Bronchial epithelial cell (primary cell): ENCODE measurements around the gene RGS6. TPM values are rescaled to one million over a fixed set of nuclear protein-coding genes. Genes with fewer than 3 reads are reported as not detected.

Source experiments
- DNase-seq: peaks from one replicate; pipeline ENCODE4 v3.0.0-alpha.2; 2010; ENCODE audit warnings: low read depth
- FAIRE-seq: peaks from 2 replicates; lab custom pipeline; 2011; peaks lifted over from hg19 to GRCh38; lab: Jason Lieb, UNC
- H3K27me3 ChIP-seq: 2 replicates; pipeline ENCODE4 v1.5.1; 2011; ENCODE audit warnings: low read length; ENCODE audit not compliant: control insufficient read depth, insufficient read depth
- H3K36me3 ChIP-seq: 2 replicates; pipeline ENCODE4 v1.5.1; 2011; ENCODE audit warnings: low read length; ENCODE audit not compliant: control insufficient read depth, insufficient read depth
- H3K4me3 ChIP-seq: 2 replicates; pipeline ENCODE4 v1.5.1; 2011; ENCODE audit warnings: mild to moderate bottlenecking, low read depth, low read length, control low read depth
- CTCF ChIP-seq: IDR thresholded peaks from 2 replicates; pipeline ENCODE4 v1.5.1; 2011; ENCODE audit warnings: mild to moderate bottlenecking, moderate library complexity, low read length, control low read depth, inconsistent platforms; ENCODE audit not compliant: insufficient read depth, severe bottlenecking
- total RNA-seq: library from RNA; depleted of rRNA; stranded (reverse); fragments of >200 nt; gene quantifications from 2 replicates; pipeline ENCODE4 v1.2.1, GENCODE V29; 2014

The RGS6 gene
- total RNA-seq, 1 donor from 2014 or later = not detected

- TF ChIP-seq CTCF = no peak
- Histone ChIP-seq H3K36me3 (no peaks in the 10 kb centered on the region), H3K4me3 (no peak overlapping the region), H3K27me3 (no peaks in the 10 kb centered on the region)
- no peak for DNase-seq
- FAIRE-seq = no peak
These were observed 662.1 kb downstream of the RGS6 start for GRCh38 chr14:72594099-72594901.

- no peaks in the 10 kb centered on the region for H3K27me3 ChIP-seq
- H3K36me3 ChIP-seq = no peaks in the 10 kb centered on the region
- FAIRE-seq = no peak
- TF ChIP-seq CTCF = no peak
- no peak overlapping the region for H3K4me3 ChIP-seq
- DNase-seq = no peak
These were observed 663.1 kb downstream of the RGS6 start for GRCh38 chr14:72595152-72595862.

GRCh38 chr14:72597252-72598233, 665.3 kb downstream of the RGS6 start:
- H3K4me3 ChIP-seq = no peak overlapping the region
- DNase-seq (no peak), FAIRE-seq (no peak)
- H3K36me3 ChIP-seq = no peaks in the 10 kb centered on the region
- no peak for TF ChIP-seq CTCF
- H3K27me3 ChIP-seq = no peaks in the 10 kb centered on the region

- Histone ChIP-seq H3K27me3 (no peaks in the 10 kb centered on the region), H3K4me3 (no peak overlapping the region), H3K36me3 (no peaks in the 10 kb centered on the region)
- FAIRE-seq (no peak), DNase-seq (no peak)
- TF ChIP-seq CTCF = no peak
These were observed 666.1 kb downstream of the RGS6 start for GRCh38 chr14:72598306-72598705.

GRCh38 chr14:72599579-72600470, 667.6 kb downstream of the RGS6 start:
- no peak for FAIRE-seq
- no peak for TF ChIP-seq CTCF
- Histone ChIP-seq H3K4me3 (no peak overlapping the region), H3K27me3 (no peaks in the 10 kb centered on the region), H3K36me3 (no peaks in the 10 kb centered on the region)
- no peak for DNase-seq
